T-helper 2 cell (primary cell): ENCODE measurements around the gene ZSWIM6.
A peak's percentile ranks its signal among the peaks of the same experiment; 100 is the strongest.

Experiments
- DNase-seq, 5 experiments: peaks; one replicate each; pipeline versions ENCODE4 v3.0.0 to v3.0.0-alpha.2; 2012 to 2022

The ZSWIM6 gene

GRCh38 chr5:61491861-61492260 is 159.8 kb downstream of the ZSWIM6 start:
- no peak for DNase-seq

GRCh38 chr5:61493973-61494372 is 161.9 kb downstream of the ZSWIM6 start:
- DNase-seq: peak in 1 of 5 experiments; percentile 35

GRCh38 chr5:61496446-61496845 is 164.4 kb downstream of the ZSWIM6 start:
- DNase-seq: no peak

GRCh38 chr5:61496860-61497259 is 164.8 kb downstream of the ZSWIM6 start:
- DNase-seq: no peak

GRCh38 chr5:61498121-61498520 is 166.1 kb downstream of the ZSWIM6 start:
- DNase-seq: no peak

- DNase-seq: no peak
Observed at GRCh38 chr5:61501971-61502370, 169.9 kb downstream of the ZSWIM6 start.

- no peak for DNase-seq
Observed at GRCh38 chr5:61504143-61504770, 172.2 kb downstream of the ZSWIM6 start.

GRCh38 chr5:61505281-61505680 is 173.2 kb downstream of the ZSWIM6 start:
- no peak for DNase-seq

GRCh38 chr5:61507232-61507631 is 175.2 kb downstream of the ZSWIM6 start:
- DNase-seq: no peak

GRCh38 chr5:61516946-61517345 is 184.9 kb downstream of the ZSWIM6 start:
- DNase-seq: no peak

GRCh38 chr5:61519728-61520277 is 187.7 kb downstream of the ZSWIM6 start:
- no peak for DNase-seq

GRCh38 chr5:61523073-61523472 is 191.0 kb downstream of the ZSWIM6 start:
- no peak for DNase-seq

GRCh38 chr5:61523997-61524396 is 191.9 kb downstream of the ZSWIM6 start:
- no peak for DNase-seq

GRCh38 chr5:61525512-61526206 is 193.6 kb downstream of the ZSWIM6 start:
- no peak for DNase-seq

- no peak for DNase-seq
Observed at GRCh38 chr5:61526207-61526519, 194.1 kb downstream of the ZSWIM6 start.

- no peak for DNase-seq
Observed at GRCh38 chr5:61532983-61533382, 200.9 kb downstream of the ZSWIM6 start.

GRCh38 chr5:61534481-61535267 is 202.6 kb downstream of the ZSWIM6 start:
- peak in 1 of 5 experiments; percentile 77 for DNase-seq

- no peak for DNase-seq
Observed at GRCh38 chr5:61535828-61536227, 203.8 kb downstream of the ZSWIM6 start.

GRCh38 chr5:61536922-61537321 is 204.9 kb downstream of the ZSWIM6 start:
- no peak for DNase-seq

- no peak for DNase-seq
Observed at GRCh38 chr5:61538722-61539501, 206.9 kb downstream of the ZSWIM6 start.

GRCh38 chr5:61549530-61549929 is 217.5 kb downstream of the ZSWIM6 start:
- no peak for DNase-seq

GRCh38 chr5:61551637-61552313 is 219.7 kb downstream of the ZSWIM6 start:
- no peak for DNase-seq
